GM19468 (cell line): ENCODE data around the gene USP32.
"Not testable (repeated sequence)": the region's sequence is repeated elsewhere in the genome, so short reads cannot be mapped to it uniquely, and the experiment has no call there.

ENCODE experiments used
- ATAC-seq: cut with Tn5 transposase; IDR thresholded peaks from one replicate; pipeline ENCODE4 v1.9.1; 2021; ENCODE audit warnings: mild to moderate bottlenecking, moderate library complexity, moderate number of reproducible peaks; ENCODE audit not compliant: unreplicated experiment; ENCODE audit errors: extremely low read depth

USP32 gene

GRCh38 chr17:60378187-60378586 is 13.7 kb downstream of the USP32 start:
- ATAC-seq = not testable (repeated sequence)

GRCh38 chr17:60372790-60373483 is 19.0 kb downstream of the USP32 start:
- no peak for ATAC-seq

GRCh38 chr17:60371818-60372510 is 20.0 kb downstream of the USP32 start:
- no peak for ATAC-seq

GRCh38 chr17:60371416-60371815 is 20.5 kb downstream of the USP32 start:
- no peak for ATAC-seq

GRCh38 chr17:60369727-60370126 is 22.2 kb downstream of the USP32 start:
- no peak for ATAC-seq

- no peak for ATAC-seq
These were observed 28.1 kb downstream of the USP32 start for GRCh38 chr17:60363700-60364405.

- no peak for ATAC-seq
These were observed 29.6 kb downstream of the USP32 start for GRCh38 chr17:60362329-60362728.

GRCh38 chr17:60361889-60362288 is 30.0 kb downstream of the USP32 start:
- ATAC-seq = no peak

GRCh38 chr17:60359415-60359814 is 32.5 kb downstream of the USP32 start:
- ATAC-seq = no peak

GRCh38 chr17:60358606-60359225 is 33.2 kb downstream of the USP32 start:
- no peak for ATAC-seq

GRCh38 chr17:60356940-60357339 is 35.0 kb downstream of the USP32 start:
- ATAC-seq = no peak

GRCh38 chr17:60355663-60356594 is 36.0 kb downstream of the USP32 start:
- no peak for ATAC-seq

- no peak for ATAC-seq
These were observed 37.7 kb downstream of the USP32 start for GRCh38 chr17:60354223-60354622.

- no peak for ATAC-seq
These were observed 38.2 kb downstream of the USP32 start for GRCh38 chr17:60353773-60354172.

- ATAC-seq = no peak
These were observed 39.4 kb downstream of the USP32 start for GRCh38 chr17:60352569-60352968.

- no peak for ATAC-seq
These were observed 39.9 kb downstream of the USP32 start for GRCh38 chr17:60352071-60352470.

GRCh38 chr17:60351012-60351695 is 40.8 kb downstream of the USP32 start:
- ATAC-seq = no peak

GRCh38 chr17:60348616-60349015 is 43.3 kb downstream of the USP32 start:
- no peak for ATAC-seq

- no peak for ATAC-seq
These were observed 46.7 kb downstream of the USP32 start for GRCh38 chr17:60345233-60345632.
